GM21515 (cell line): ENCODE results near the gene SIRT1.
"Not testable (repeated sequence)": the region's sequence is repeated elsewhere in the genome, so short reads cannot be mapped to it uniquely, and the experiment has no call there.

ENCODE experiments used
- ATAC-seq: cut with Tn5 transposase; IDR thresholded peaks from one replicate; pipeline ENCODE4 v1.9.1; 2021; ENCODE audit not compliant: unreplicated experiment

The SIRT1 gene

DNA sequence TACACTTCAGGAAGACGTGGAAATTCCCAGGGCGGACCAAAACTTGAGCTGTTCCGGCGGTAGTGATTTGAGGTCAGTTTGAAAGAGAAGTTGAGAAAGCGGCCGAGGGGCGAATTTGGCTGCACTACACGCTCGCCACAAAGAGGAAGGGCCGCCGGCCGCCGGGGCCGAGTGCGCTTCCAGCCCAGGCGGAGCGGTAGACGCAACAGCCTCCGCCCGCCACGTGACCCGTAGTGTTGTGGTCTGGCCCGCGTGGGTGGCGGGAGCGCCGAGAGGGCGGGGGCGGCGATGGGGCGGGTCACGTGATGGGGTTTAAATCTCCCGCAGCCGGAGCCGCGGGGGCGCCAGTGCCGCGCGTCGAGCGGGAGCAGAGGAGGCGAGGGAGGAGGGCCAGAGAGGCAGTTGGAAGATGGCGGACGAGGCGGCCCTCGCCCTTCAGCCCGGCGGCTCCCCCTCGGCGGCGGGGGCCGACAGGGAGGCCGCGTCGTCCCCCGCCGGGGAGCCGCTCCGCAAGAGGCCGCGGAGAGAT lies at the start of gene SIRT1:
Gene SIRT1, plus strand, starts transcription at position 344 of the 529 bp plus-strand sequence. Its CDS starts 66 bp downstream, at position 410.
- ATAC-seq, result peak; percentile 88

DNA sequence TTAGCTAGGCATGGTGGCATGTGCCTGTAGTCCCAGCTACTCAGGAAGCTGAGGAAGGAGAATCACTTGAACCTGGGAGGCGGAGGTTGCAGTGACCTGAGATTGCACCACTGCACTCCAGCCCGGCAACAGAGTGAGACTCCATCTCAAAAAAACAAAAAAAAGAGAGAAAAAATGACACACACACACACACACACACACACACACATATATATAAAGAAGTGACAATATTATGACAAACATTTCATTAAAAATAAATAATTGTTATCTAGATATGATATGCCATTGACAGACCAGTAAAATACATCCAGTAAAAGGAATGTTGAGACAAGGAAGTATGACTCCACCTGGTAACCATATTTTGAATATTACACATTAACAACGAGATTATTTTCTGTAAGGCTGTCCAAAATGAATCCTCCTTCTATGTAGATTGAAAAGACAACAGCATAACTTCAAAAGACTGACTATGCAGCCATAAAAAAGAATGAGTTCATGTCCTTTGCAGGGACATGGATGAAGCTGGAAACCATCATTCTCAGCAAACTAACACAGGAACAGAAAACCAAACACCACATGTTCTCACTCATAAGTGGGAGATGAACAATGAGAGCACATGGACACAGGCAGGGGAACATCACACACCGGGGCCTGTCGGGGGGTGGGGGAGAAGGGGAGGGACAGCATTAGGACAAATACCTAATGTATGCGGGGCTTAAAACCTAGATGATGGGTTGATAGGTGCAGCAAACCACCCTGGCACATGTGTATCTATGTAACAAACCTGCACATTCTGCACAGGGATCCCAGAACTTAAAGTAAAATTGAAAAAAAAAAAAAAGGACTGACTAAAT lies 48.7 kb upstream of the SIRT1 start:
- ATAC-seq, result not testable (repeated sequence)

DNA sequence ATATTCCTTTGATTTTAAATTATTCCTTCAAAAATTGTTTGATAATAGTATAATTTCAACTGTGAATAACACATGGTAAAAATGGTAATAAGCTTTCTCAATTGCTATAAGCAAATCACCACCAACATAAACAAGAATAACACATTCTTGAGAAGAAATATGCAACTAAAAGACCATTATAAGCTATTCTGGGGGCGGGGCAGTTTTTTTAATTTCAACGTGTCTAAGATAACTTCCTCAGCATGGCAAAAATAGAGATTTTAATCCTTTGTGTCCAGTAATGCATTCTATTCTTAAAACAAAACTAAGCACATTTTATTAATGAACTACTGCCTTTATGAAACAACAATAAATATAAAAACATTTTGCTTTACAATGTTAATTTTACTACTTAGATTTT lies 48.0 kb upstream of the SIRT1 start:
- no peak for ATAC-seq

DNA sequence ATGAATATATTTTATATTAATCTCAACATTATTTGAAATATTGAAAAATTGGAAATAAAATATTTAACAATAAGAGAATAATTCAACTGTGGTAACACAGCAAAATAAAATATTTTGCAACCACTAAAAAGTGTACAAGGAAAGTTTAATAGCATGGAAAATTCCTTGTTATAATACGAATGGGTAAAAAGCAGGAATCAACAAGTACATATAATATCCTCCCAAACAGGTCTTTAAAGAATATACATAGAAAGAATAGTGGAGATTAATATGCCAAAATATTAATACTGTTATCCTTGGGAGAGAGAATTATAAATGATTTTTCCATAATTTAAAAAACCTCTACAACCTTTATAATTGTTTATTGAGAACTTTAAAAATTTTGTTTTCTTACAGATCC lies 47.5 kb upstream of the SIRT1 start:
- no peak for ATAC-seq

DNA sequence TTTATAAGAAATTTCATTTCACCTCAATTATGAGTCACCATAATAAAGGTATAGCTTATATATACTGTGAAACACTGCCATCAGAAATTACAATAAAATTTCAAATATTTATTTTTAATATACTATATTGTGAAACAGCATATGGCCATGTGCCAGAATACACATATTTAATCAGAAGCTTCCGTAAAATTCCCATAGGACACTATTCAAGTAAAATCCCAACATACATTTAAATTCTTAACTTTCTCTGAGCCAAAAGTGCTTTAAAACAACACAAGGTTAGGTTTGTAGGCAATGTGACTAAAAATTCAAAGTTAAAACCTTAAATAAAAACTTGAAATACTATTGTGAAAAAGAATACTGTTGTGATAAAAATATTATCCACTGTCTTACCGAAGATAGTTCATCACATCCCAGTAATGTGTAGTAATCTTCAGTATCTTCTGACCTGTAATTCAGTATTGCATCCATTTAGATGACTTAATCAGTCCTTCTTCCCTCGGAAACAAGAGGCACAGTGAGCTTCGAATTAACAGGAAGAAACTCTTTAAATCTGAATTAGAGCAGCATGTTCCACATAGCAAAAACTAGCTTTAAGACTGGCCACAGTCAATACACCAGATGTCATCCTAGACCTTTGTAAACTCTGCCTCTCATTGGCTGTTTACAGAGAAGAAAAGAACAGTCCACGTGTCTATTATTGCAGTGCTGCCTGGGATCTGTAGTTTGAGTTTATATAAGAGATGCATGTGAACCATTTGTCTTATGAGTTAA lies 46.7 kb upstream of the SIRT1 start, which contains the start of gene DNAJC12:
Gene DNAJC12, minus strand, starts transcription at position 648 of the 774 bp plus-strand sequence. Its CDS starts 177 bp downstream, at position 471.
- ATAC-seq, result peak; percentile 51

DNA sequence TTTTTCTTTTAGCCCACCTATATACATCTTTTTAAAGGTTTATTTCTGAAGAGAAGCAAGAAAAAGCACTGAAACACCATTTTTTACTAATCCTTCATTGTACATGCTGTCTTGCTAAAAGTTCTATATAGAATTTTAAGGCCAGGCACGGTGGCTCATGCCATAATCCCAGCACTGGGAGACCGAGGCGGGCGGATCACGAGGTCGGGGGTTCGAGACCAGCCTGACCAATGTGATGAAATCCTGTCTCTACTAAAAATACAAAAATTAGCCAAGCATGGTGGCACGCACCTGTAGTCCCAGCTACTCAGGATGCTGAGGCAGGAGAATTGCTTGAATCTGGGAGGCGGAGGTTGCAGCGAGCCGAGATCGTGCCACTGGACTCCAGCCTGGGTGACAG lies 44.9 kb upstream of the SIRT1 start:
- ATAC-seq, result not testable (repeated sequence)

DNA sequence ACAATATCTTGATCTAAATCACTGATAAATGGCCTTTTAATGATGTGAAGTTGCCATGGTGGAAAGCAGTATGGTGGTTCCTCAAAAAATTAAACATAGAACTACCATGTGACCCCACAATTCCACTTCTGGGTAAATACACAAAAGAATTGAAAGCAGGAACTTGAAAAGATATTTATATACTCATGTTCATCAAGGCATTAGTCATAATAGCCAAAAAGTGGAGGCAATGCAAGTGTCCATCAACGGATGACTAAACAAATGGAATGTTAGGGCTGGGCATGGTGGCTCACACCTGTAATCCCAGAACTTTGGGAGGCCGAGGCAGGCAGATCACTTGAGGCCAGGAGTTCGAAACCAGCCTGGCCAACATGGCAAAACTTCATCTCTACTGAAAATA lies 44.5 kb upstream of the SIRT1 start:
- ATAC-seq, result no peak

DNA sequence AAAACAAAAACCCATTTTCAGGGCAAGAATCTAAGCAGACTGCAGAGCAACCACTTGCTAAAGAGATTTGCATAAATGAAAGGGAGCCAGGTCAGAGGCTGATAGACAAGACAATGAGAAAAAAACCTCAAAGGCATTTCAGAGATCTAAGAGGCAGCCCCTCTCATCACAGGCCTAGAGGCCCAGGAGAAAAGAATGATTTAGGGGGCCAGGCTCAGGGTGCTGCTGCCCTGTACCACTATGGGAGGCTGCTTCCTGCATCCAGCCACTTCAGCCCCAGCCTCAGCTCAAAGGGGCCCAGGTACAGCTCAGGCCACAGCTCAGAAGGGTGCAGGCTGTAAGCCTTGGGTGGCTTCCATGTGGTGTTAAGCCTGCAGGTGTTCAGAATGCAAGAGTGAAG lies 42.7 kb upstream of the SIRT1 start:
- ATAC-seq, result no peak

DNA sequence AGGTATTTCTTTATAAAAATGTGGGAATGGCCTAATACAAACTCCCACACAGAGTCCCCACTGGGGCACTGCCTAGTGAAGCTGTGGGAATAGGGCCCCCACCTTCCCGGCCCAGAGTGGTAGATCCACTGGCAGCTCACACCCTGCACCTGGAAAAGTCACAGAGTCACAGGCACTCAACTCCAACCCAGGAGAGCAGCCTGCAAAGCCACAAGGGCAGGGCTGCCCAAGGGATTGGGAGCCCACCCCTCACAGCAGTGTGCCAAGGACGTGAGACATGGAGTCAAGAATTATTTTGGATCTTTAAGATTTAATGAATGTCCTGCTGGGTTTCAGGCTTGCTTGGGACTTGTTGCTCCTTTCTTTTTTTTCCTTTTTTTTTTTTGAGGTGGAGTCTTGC lies 41.2 kb upstream of the SIRT1 start:
- ATAC-seq, result no peak

DNA sequence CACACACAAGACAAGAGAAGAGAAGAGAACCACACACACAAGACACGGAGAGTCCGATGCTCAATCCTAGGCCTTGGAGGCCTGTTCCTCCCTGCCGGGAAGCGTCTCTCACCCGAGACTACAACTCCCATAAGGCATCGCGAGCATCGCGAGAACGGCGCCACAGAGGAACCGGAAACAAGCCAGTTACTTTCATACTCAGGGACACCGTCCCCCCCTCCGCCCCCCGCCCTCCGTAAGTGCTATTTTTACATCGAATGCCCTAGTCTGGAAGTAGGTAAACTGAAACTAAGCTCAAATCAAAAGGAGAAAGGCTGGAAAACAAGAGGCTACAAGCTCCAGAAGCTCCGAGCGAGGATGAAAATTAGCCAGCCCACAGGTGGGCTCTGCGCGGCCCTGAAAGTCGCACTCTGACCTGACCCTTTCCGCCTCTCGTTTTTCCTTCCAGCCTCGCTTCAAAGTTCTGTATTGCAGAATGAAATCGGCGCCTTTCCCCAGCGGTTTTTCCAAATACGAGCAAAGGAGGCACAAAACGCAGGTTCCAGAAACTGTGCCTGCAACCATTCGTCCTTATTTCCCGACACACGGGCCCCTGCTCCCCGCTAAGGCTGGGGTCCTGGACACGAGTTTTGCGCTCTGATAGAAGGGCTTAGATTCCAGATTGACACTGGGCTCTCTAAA lies 35.0 kb upstream of the SIRT1 start:
- peak; percentile 97 for ATAC-seq

DNA sequence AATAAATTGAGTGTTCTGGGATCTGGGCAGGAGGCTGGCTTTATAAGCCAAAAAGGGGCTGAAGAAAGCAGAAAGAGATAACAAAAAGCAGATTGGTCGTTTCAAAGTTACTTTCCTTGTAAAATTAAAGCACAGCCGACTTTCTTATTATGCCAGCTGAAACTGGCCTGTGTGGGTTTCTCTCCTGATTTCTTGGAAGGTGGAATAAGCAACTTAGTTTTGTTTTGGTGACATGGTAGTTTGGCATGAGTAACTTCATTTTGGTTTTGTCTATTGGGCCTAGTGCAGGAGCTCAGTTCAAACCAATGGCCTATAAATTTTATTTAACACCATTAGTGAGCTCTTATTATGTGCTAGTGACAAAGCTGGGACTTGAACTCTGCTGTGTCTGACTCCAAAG lies 33.3 kb upstream of the SIRT1 start:
- ATAC-seq, result no peak

DNA sequence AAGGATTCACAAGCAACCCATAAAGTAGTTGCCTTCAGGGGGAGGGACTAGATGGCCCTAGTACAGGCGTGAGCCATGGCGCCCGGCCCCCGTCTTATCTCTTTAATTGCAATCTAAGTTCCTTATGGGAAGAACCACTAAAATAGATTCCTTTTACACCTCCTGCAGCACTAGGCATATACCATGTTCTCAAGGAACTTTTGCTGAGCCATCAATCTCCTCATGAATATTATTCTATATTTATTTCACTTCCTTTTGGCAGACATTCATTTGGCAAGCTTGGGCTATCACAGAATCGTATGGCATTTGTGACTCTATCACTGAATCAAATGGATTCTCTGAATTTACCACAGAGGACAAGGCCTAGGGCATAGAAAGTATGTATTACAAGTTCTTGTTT lies 31.7 kb upstream of the SIRT1 start:
- ATAC-seq, result no peak

DNA sequence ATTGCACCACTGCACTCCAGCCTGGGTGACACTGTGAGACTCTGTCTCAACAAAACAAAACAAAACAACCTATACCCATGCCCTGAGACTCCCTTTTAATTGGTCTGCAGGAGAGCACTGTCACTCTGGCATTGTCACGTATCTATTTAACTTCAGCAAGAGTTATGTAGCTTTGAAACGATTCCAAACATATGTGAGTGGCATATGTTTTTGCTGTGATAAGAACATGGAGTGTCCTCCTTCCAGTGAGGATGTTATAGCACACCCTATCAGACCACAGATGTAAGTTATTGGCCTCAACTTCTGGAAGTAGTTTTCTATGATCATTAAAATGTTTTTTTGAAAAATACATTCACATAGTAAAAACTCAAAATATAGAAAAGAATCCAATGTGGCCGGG lies 30.9 kb upstream of the SIRT1 start:
- no peak for ATAC-seq

DNA sequence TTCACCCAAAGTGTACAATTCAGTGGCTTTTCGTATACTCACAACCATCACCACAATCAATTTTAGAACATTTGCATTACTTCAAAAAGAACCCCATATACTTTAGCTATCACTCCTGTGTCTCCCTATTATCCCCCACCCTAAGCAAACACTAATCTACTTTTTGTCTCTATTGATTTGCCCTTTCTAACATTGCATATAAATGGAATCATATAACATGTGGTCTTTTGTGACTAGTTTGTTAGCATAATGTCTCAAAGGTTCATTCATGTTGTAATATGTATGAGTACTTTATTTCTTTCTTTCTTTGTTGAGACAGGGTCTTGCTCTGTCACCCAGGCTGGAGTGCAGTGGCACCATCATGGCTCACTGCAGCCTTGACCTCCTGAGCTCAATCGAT lies 25.5 kb upstream of the SIRT1 start:
- no peak for ATAC-seq

DNA sequence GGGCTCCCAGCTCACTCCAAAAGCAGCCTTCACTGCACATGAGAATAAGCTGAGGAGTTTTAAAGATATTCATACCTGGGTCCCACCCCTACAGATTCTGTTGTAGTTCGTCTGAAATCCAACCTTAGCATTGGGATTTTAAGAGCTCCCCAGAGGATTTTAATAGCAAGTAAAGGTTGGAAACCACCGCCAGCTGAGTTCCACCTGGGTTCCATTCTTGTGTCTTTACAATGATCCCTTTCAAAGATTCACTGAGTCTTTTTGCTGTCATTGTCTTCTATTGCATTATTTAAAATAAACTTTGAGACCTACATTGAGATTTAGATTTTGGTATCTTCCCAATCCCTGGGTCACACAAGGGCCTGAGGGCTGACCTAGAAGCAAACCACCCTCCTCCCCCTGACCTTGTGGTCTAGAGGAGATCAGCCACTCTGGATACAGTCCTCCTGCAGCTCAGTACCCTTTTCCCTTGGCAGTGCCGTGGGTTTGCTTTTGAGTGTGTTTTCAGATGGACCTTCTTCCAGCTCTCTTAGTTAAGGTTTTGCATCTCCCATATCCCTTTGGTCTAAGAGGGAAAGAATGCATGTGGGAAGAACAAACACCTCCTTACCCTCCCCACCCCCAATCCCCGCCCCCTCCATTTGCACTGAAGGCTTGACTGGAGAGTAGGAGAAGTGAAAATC lies 22.6 kb upstream of the SIRT1 start:
- no peak for ATAC-seq

DNA sequence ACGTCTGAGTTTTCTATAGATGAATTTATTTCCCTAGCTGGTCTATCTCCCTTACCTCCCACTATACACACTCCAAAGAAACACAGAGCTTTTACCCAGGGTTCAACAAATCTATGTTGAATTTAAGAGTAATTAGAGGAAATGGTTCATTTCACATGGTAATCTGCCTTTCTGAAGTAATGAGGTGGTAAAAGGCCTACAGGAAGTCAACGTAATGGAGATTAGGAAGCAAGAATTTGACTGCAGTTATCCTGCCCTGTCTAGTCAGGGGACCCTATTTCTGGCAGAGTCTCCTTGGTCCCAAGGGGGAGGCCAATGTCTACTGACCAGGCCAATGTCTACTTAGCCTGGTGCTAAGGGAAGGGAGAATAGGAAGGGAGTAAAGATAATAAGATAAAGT lies 21.4 kb upstream of the SIRT1 start:
- ATAC-seq, result no peak

DNA sequence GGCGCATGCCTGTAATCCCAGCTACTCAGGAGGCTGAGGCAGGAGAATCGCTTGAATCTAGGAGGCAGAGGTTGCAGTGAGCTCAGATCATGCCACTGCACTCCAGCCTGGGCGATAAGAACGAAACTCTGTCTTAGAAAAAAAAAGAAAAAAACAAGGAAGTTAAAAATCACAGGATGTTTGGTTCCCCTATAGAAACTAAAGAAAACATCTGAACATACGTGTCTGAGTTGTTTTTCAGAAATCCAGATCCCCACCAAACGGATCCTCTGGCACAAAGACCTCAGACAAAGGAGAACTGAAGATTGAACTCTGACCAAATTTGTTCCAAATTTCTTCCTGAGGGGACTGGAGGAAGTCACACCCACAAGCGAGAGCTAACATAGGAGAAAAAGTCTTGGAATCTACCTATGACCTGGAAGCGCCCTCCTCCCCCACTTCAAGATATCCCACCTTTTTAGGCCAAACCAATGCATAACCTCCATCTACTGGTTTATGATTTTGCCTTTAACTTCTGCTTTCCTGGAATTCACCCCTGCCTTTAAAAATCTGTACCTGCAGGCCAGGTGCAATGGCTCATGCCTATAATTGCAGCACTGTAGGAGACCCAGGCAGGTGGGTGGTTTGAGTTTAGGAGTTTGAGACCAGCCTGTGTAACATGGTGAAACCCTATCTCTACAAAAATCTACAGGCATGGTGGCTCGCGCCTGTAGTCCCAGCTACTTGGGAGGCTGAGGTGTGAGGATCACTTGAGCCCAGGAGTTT lies 19.7 kb upstream of the SIRT1 start:
- ATAC-seq, result no peak

DNA sequence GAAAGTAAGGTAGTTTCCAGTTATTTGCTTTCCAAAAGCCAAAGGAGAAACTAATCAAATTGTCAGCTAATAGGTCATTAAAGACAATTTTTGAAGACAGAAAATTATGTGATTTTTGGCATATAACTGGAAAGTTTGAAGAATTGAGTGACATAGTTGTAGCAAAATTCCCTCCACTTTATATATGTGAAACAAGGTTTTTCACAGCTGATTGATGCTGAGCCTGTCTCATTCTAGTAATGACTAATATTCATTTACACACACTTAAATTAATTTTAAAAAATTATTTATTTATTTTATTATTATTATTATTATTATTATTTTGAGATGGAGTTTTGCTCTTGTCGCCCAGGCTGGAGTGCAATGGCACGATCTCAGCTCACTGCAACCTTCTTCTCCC lies 16.3 kb upstream of the SIRT1 start:
- ATAC-seq, result no peak

DNA sequence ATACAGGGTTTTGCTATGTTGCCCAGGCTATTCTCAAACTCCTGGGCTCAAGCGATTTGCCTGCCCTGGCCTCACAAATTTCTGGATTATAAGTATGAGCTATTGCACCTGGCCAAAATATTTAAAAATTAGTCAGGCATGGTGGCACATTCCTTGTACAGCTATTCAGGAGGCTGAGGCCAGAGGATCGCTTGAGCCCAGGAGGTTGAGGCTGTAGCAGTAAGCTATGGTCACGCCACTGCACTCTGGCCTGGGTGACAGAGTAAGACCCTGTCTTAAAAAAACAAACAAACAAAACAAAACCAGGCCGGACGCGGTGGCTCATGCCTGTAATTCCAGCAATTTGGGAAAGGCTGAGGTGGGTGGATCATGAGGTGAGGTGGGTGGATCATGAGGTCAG lies 14.5 kb upstream of the SIRT1 start:
- no peak for ATAC-seq
